Measurements from ENCODE around the gene CECR2. TPM values are rescaled to one million over a fixed set of nuclear protein-coding genes. Genes with fewer than 3 reads are reported as not detected.

CECR2 gene
- total RNA-seq, 1 experiment from 2014 or later: 4.1 TPM

- H3K9me3 ChIP-seq (ENCODE audit: low read depth, low read length, poor library complexity, severe bottlenecking): no peaks in the 10 kb centered on the region
- H3K36me3 ChIP-seq (ENCODE audit: insufficient read depth, low read length, poor library complexity, severe bottlenecking): no peaks in the 10 kb centered on the region
- ChIA-PET CTCF (no interaction called here), POLR2A (ENCODE audit: low non-redundant PET) (no interaction called here)
- intact Hi-C loops (cut with micrococcal nuclease; ENCODE audit: unreplicated experiment): no loop called here
- TF ChIP-seq EZH2 (IDR thresholded peaks at IDR 0.05; ENCODE audit: borderline replicate concordance, low read depth, low read length, poor library complexity, severe bottlenecking): no peak
- no peak for TF ChIP-seq CTCF (conservative IDR thresholded peaks at IDR 0.05; ENCODE audit: low read depth, low read length)
- BruUV-seq (replicated peaks): no TSS peak
- H3K4me3 ChIP-seq (ENCODE audit: low read depth, low read length, poor library complexity, severe bottlenecking): no peak overlapping the region
- no peaks in the 10 kb centered on the region for H3K27me3 ChIP-seq (replicated peaks; ENCODE audit: insufficient read depth, low read depth, low read length, poor library complexity)
- H3K27ac ChIP-seq (ENCODE audit: low read depth, low read length, poor library complexity, severe bottlenecking): no peak overlapping the region
- no peak for DNase-seq (ENCODE audit: low spot score)
- peaks cover 9% of the 10 kb centered on the region for H3K4me1 ChIP-seq (ENCODE audit: insufficient read depth, low read length, poor library complexity, severe bottlenecking)
Measured at GRCh38 chr22:17583151-17583550, 213.9 kb downstream of the CECR2 start.

- Histone ChIP-seq H3K27me3 (replicated peaks; ENCODE audit: insufficient read depth, low read depth, low read length, poor library complexity) (no peaks in the 10 kb centered on the region), H3K4me3 (ENCODE audit: low read depth, low read length, poor library complexity, severe bottlenecking) (no peak overlapping the region), H3K36me3 (ENCODE audit: insufficient read depth, low read length, poor library complexity, severe bottlenecking) (peaks cover 10% of the 10 kb centered on the region), H3K4me1 (ENCODE audit: insufficient read depth, low read length, poor library complexity, severe bottlenecking) (no peaks in the 10 kb centered on the region), H3K9me3 (ENCODE audit: low read depth, low read length, poor library complexity, severe bottlenecking) (no peaks in the 10 kb centered on the region), H3K27ac (ENCODE audit: low read depth, low read length, poor library complexity, severe bottlenecking) (no peak overlapping the region)
- ChIA-PET POLR2A (ENCODE audit: low non-redundant PET) (no interaction called here), CTCF (no interaction called here)
- no peak for DNase-seq (ENCODE audit: low spot score)
- TF ChIP-seq EZH2 (IDR thresholded peaks at IDR 0.05; ENCODE audit: borderline replicate concordance, low read depth, low read length, poor library complexity, severe bottlenecking): no peak
- no peak for TF ChIP-seq CTCF (conservative IDR thresholded peaks at IDR 0.05; ENCODE audit: low read depth, low read length)
- intact Hi-C loops (cut with micrococcal nuclease; ENCODE audit: unreplicated experiment): no loop called here
- BruUV-seq (replicated peaks): no TSS peak
Measured at GRCh38 chr22:17586831-17587440, 217.7 kb downstream of the CECR2 start.

- peaks cover 14% of the 10 kb centered on the region for H3K36me3 ChIP-seq (ENCODE audit: insufficient read depth, low read length, poor library complexity, severe bottlenecking)
- intact Hi-C loops (cut with micrococcal nuclease; ENCODE audit: unreplicated experiment): no loop called here
- H3K27ac ChIP-seq (ENCODE audit: low read depth, low read length, poor library complexity, severe bottlenecking): no peak overlapping the region
- no peaks in the 10 kb centered on the region for H3K9me3 ChIP-seq (ENCODE audit: low read depth, low read length, poor library complexity, severe bottlenecking)
- DNase-seq (ENCODE audit: low spot score): no peak
- ChIA-PET CTCF (no interaction called here), POLR2A (ENCODE audit: low non-redundant PET) (no interaction called here)
- no peaks in the 10 kb centered on the region for H3K4me1 ChIP-seq (ENCODE audit: insufficient read depth, low read length, poor library complexity, severe bottlenecking)
- no peaks in the 10 kb centered on the region for H3K27me3 ChIP-seq (replicated peaks; ENCODE audit: insufficient read depth, low read depth, low read length, poor library complexity)
- no peak overlapping the region for H3K4me3 ChIP-seq (ENCODE audit: low read depth, low read length, poor library complexity, severe bottlenecking)
- no TSS peak for BruUV-seq (replicated peaks)
- TF ChIP-seq CTCF (conservative IDR thresholded peaks at IDR 0.05; ENCODE audit: low read depth, low read length): no peak
- no peak for TF ChIP-seq EZH2 (IDR thresholded peaks at IDR 0.05; ENCODE audit: borderline replicate concordance, low read depth, low read length, poor library complexity, severe bottlenecking)
Measured at GRCh38 chr22:17587629-17588028, 218.4 kb downstream of the CECR2 start.

Measured in A673 (cell line).